Keratinocyte (primary cell): ENCODE data around the gene C20orf173. TPM values are rescaled to one million over a fixed set of nuclear protein-coding genes. Genes with fewer than 3 reads are reported as not detected.

Source experiments
- DNase-seq: peaks from one replicate; pipeline ENCODE4 v3.0.0-alpha.2; 2011; ENCODE audit warnings: low read depth, missing footprints, low spot score
- FAIRE-seq: peaks from 2 replicates; lab custom pipeline; 2011; peaks lifted over from hg19 to GRCh38; lab: Jason Lieb, UNC
- H2AFZ ChIP-seq: 2 replicates; pipeline ENCODE4 v1.6.0; 2012; ENCODE audit warnings: low read length, control low read depth, inconsistent platforms; ENCODE audit not compliant: control insufficient read depth
- H3K27ac ChIP-seq: 2 replicates; pipeline ENCODE4 v1.5.1; 2011; ENCODE audit warnings: low read length; ENCODE audit not compliant: control insufficient read depth, insufficient read depth
- H3K27me3 ChIP-seq: 3 replicates; pipeline ENCODE4 v1.6.0; 2011; ENCODE audit warnings: low read length; ENCODE audit not compliant: control insufficient read depth, insufficient read depth; ENCODE audit errors: extremely low read depth
- H3K36me3 ChIP-seq, 2 experiments: 2 replicates in 1 of 2; 3 replicates in 1 of 2; pipeline ENCODE4 v1.5.1; 2011; ENCODE audit warnings: low read length in 2 of 2, mild to moderate bottlenecking in 1 of 2; ENCODE audit not compliant: control insufficient read depth in 2 of 2, insufficient read depth in 2 of 2; ENCODE audit errors: extremely low read depth in 1 of 2
- H3K4me1 ChIP-seq: 3 replicates; pipeline ENCODE4 v1.5.1; 2011; ENCODE audit warnings: low read length; ENCODE audit not compliant: control insufficient read depth, insufficient read depth; ENCODE audit errors: extremely low read depth
- H3K4me2 ChIP-seq: 3 replicates; pipeline ENCODE4 v1.6.0; 2011; ENCODE audit warnings: low read depth, low read length; ENCODE audit not compliant: control insufficient read depth, insufficient read depth; ENCODE audit errors: extremely low read depth
- H3K4me3 ChIP-seq, 3 experiments: fragments of 200-600 bp in 1 of 3; sonication (generic) in 1 of 3; 2 replicates in 2 of 3; 3 replicates in 1 of 3; pipeline ENCODE4 v1.5.1; 2011 to 2016; ENCODE audit warnings: low read length in 3 of 3, mild to moderate bottlenecking in 3 of 3, control low read depth in 2 of 3, inconsistent platforms in 1 of 3, low read depth in 1 of 3, mixed read lengths in 1 of 3, mixed run types in 1 of 3, moderate library complexity in 1 of 3; ENCODE audit not compliant: control insufficient read depth in 2 of 3, insufficient read depth in 2 of 3; ENCODE audit errors: extremely low read depth in 1 of 3
- H3K79me2 ChIP-seq: 2 replicates; pipeline ENCODE4 v1.6.0; 2012; ENCODE audit warnings: low read length; ENCODE audit not compliant: control insufficient read depth, insufficient read depth
- H3K9ac ChIP-seq: 3 replicates; pipeline ENCODE4 v1.6.0; 2011; ENCODE audit warnings: low read length; ENCODE audit not compliant: control insufficient read depth, insufficient read depth; ENCODE audit errors: extremely low read depth
- H3K9me1 ChIP-seq: 3 replicates; pipeline ENCODE4 v1.6.0; 2011; ENCODE audit warnings: low read length; ENCODE audit not compliant: control insufficient read depth, insufficient read depth; ENCODE audit errors: extremely low read depth
- H3K9me3 ChIP-seq: 2 replicates; pipeline ENCODE4 v1.5.1; 2012; ENCODE audit warnings: low read depth, low read length; ENCODE audit not compliant: control insufficient read depth
- H4K20me1 ChIP-seq: 3 replicates; pipeline ENCODE4 v1.6.0; 2011; ENCODE audit warnings: low read length; ENCODE audit not compliant: control insufficient read depth, insufficient read depth; ENCODE audit errors: extremely low read depth
- CTCF ChIP-seq, 3 experiments: IDR thresholded peaks in 1 of 3; conservative IDR thresholded peaks in 1 of 3; optimal IDR thresholded peaks in 1 of 3; 2 replicates in 2 of 3; 3 replicates in 1 of 3; pipeline versions ENCODE3 to v1.5.1; 2011; ENCODE audit warnings: low read length in 3 of 3, mild to moderate bottlenecking in 3 of 3, moderate library complexity in 2 of 3, control low read depth in 1 of 3, inconsistent platforms in 1 of 3; ENCODE audit not compliant: insufficient read depth in 2 of 3; ENCODE audit errors: extremely low read depth in 1 of 3
- EZH2 ChIP-seq: IDR thresholded peaks from one replicate; pipeline ENCODE4 v1.6.1; 2012; ENCODE audit warnings: inconsistent platforms, mild to moderate bottlenecking, low read length, moderate library complexity
- dilution Hi-C: fragments of 300-500 bp; cut with MboI; formaldehyde crosslinking; loops from one replicate; pipeline ENCODE4 v1.7.0; 2020; ENCODE audit warnings: low sequenced_read_pairs; ENCODE audit not compliant: extremely low pct_ligation_motif_present
- polyA plus RNA-seq, 5 experiments: library from polyadenylated mRNA; depleted of rRNA in 3 of 5; stranded (reverse) in 3 of 5; stranded (forward) in 1 of 5; unstranded in 1 of 5; fragments of >200 nt; gene quantifications; 1 replicate in 1 of 5; 2 replicates in 3 of 5; 3 replicates in 1 of 5; pipeline versions ENCODE4 v1.2.1 to v1.2.3, GENCODE V29; 2011 to 2012; ENCODE audit warnings: missing spikeins in 2 of 5, low read depth in 1 of 5, low replicate concordance in 1 of 5

C20orf173 gene
- polyA plus RNA-seq, 1 donor (not counting 4 experiments of a cell fraction or from before 2014, with no cell fraction given) = not detected

GRCh38 chr20:35489717-35490116 is 39.7 kb downstream of the C20orf173 start:
- TF ChIP-seq EZH2 = no peak
- no peak for TF ChIP-seq CTCF (optimal IDR thresholded peaks at IDR 0.05 in 1 of 3, IDR thresholded peaks at IDR 0.05 in 1 of 3, conservative IDR thresholded peaks at IDR 0.05 in 1 of 3; ENCODE audit: extremely low read depth in 1 of 3, insufficient read depth in 2 of 3, low read length in 3 of 3)
- H2AFZ ChIP-seq = no peak overlapping the region
- H3K79me2 ChIP-seq = no peaks in the 10 kb centered on the region
- H3K9ac ChIP-seq = no peak overlapping the region
- H3K27ac ChIP-seq = no peak overlapping the region
- no peak overlapping the region for H3K4me3 ChIP-seq
- no peaks in the 10 kb centered on the region for H3K4me1 ChIP-seq
- no peaks in the 10 kb centered on the region for H4K20me1 ChIP-seq
- dilution Hi-C loops = no loop called here
- H3K27me3 ChIP-seq = no peaks in the 10 kb centered on the region
- no peak overlapping the region for H3K4me2 ChIP-seq
- no peak for DNase-seq
- no peaks in the 10 kb centered on the region for H3K9me3 ChIP-seq
- H3K9me1 ChIP-seq = no peaks in the 10 kb centered on the region
- peaks cover 19 to 23% of the 10 kb centered on the region in 2 experiments for H3K36me3 ChIP-seq
- no peak for FAIRE-seq

GRCh38 chr20:35487479-35487878 is 42.0 kb downstream of the C20orf173 start:
- Histone ChIP-seq H3K27ac (no peak overlapping the region), H3K9me3 (no peaks in the 10 kb centered on the region), H3K79me2 (no peaks in the 10 kb centered on the region), H3K36me3 (peaks cover 12 to 15% of the 10 kb centered on the region in 2 experiments), H3K27me3 (no peaks in the 10 kb centered on the region), H4K20me1 (no peaks in the 10 kb centered on the region), H2AFZ (no peak overlapping the region), H3K4me1 (no peaks in the 10 kb centered on the region), H3K4me2 (no peak overlapping the region), H3K4me3 (no peak overlapping the region), H3K9me1 (no peaks in the 10 kb centered on the region), H3K9ac (no peak overlapping the region)
- dilution Hi-C loops = no loop called here
- FAIRE-seq (no peak), DNase-seq (no peak)
- no peak for TF ChIP-seq CTCF (optimal IDR thresholded peaks at IDR 0.05 in 1 of 3, IDR thresholded peaks at IDR 0.05 in 1 of 3, conservative IDR thresholded peaks at IDR 0.05 in 1 of 3; ENCODE audit: extremely low read depth in 1 of 3, insufficient read depth in 2 of 3, low read length in 3 of 3)
- TF ChIP-seq EZH2 = no peak
